ENCODE data around the gene CCDC187. TPM values are rescaled to one million over a fixed set of nuclear protein-coding genes. Genes with fewer than 3 reads are reported as not detected.

Gene CCDC187
- polyA plus RNA-seq, 1 donor: 0.06 TPM

DNA sequence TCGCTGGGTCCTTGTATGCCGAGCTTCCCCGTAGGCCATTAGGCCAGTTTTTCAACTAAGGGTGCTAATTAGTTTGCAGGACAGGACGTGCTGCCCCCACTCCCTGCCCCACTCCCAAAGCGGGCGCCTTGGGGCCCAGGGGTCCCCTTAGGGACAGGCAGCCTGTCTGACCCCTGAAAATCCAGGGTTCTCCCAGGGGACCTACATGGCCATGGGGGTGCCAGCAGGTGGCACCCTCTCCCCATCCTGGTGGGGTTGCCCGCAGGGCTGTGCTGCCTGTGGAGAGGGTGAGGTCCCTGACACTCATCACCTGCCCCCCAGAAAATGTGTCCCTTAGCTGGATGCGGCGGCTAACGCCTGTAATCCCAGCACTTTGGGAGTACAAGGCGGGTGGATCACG, 8.5 kb upstream of the CCDC187 start:
- DNase-seq (ENCODE audit: low read depth): no peak

DNA sequence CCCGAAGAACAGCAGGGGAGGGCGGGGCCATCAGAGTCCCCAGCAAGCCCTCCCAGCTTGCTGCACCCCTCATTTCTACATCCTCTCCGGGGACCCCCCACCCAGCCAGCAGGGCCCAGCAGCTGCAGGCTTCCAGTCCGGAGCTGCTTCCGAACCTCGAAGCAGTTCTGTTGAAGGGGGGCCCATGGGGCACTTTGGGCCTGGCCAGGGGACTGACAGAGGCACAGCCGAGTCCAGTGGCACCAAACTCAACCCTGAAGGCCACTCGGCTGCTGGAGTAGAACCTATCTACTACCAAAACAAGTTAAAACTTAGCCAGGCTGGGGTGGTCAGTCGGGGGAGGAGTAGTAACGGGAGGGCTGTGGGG, 8.1 kb upstream of the CCDC187 start:
- no peak for DNase-seq (ENCODE audit: low read depth)

DNA sequence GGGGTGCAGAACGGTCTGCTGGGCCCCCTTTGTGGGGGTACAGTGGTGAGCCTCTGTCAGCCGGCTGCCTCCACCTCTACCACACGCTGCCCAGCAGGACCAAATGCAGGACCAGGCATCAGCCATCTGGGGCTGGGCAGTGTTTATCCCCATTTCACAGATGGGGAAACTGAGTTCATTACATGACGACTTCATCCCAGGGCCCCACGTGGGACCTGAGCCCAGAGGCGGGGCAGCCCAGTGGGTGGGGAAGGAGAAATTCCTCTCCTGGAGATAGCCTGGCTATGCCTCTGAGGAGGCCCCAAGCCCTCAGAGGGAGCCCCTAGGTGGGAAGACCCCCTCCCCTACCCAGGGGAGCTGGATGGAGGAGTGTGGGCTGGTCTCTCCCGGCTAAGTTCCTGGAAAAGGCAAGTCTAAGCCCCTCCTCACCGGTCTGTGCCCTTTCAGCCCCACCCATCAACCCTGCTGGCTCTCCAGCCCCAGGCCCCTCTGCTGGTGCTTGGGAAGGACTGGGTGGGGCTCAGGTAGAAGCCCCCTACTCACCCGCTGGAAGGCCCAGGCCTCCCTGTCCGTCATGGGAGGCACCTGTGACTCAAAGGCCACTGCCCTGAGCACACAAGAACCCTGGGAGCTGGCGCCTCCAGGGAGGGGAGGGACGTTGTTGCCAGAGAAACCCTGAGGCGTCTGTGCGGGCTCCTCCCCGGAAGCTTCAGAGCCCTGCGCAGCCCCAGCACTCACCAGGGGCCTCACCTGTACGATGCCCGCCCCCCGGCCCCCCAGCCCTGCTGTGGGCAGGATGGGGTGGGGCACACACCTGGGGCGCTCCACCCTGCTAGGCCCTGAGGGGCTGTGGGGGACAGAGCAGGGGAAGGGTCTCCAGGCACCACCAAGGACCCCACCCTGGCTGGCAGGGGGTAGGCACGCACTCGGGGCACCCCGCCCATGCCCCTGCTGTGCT, 7.4 kb upstream of the CCDC187 start:
- DNase-seq (ENCODE audit: low read depth): no peak

- no peak for DNase-seq (ENCODE audit: low read depth)
Observed at GRCh38 chr9:136310273-136311030, 6.6 kb upstream of the CCDC187 start.

DNA sequence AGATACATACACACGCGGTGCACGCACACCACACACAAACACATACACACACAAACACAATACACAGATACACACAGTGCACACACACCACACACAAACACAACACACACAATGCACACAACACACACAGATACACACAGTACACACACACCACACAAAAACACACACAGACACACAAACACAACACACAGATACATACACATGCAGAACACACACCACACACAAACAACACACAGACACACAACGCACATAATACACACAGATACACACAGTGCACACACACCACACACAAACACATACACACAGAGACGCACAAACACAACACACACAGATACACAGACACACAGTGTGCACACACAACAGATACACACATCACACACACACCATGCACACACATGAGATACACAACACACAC, 5.9 kb upstream of the CCDC187 start:
- DNase-seq (ENCODE audit: low read depth): no peak

- DNase-seq (ENCODE audit: low read depth): no peak
Observed at GRCh38 chr9:136309101-136309801, 5.4 kb upstream of the CCDC187 start.

- DNase-seq (ENCODE audit: low read depth): no peak
Observed at GRCh38 chr9:136308702-136309053, 4.8 kb upstream of the CCDC187 start.

- no peak for DNase-seq (ENCODE audit: low read depth)
Observed at GRCh38 chr9:136308006-136308701, 4.3 kb upstream of the CCDC187 start.

- no peak for DNase-seq (ENCODE audit: low read depth)
Observed at GRCh38 chr9:136307215-136307750, 3.4 kb upstream of the CCDC187 start.

- no peak for DNase-seq (ENCODE audit: low read depth)
Observed at GRCh38 chr9:136306211-136307208, 2.6 kb upstream of the CCDC187 start.

- DNase-seq (ENCODE audit: low read depth): no peak
Observed at GRCh38 chr9:136305804-136306203, 1.9 kb upstream of the CCDC187 start.

DNA sequence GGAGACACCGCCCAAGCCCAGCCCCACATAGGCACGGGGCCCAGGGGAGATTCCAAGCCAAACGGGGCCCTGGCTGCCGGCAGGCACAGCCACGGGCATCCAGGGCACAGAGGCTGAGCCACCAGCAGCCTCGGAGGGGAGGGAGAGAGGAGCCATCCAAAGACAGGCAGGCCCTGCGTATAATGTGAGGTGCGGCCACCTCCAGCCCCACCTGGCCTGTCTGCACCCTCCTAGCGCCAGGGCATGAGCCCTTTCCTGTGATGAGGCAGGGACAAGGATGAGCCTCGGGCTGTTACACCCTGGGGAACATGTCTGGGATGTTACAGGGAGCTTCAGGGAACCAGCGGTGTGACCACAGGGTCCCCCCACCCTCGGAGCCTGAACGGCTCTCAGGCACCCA, 1.1 kb upstream of the CCDC187 start:
- DNase-seq (ENCODE audit: low read depth): no peak

- no peak for DNase-seq (ENCODE audit: low read depth)
Observed at GRCh38 chr9:136304456-136304855, 562 bp upstream of the CCDC187 start.

GRCh38 chr9:136303066-136303824, 649 bp downstream of the CCDC187 start:
- DNase-seq (ENCODE audit: low read depth): no peak

DNA sequence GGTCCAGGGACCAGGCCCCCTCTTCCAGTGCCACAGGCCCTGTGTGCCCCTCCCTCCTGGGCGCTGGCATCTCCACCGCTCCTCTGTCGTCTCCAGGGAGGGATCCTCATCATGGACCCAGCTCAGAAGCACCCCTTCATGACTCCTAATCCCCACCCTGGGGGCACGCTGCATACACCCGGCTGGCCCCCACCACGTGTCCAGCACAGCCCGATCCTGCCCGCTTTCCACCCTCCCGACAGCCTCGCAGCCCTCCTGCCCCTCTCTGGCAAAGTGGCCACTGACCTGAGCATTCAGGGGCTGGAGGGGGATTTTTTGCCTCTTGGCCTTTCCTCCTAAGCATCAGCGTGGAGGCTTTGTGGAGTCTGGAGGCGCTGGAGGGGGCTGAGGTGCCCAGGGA, 1.4 kb downstream of the CCDC187 start:
- DNase-seq (ENCODE audit: low read depth): no peak

DNA sequence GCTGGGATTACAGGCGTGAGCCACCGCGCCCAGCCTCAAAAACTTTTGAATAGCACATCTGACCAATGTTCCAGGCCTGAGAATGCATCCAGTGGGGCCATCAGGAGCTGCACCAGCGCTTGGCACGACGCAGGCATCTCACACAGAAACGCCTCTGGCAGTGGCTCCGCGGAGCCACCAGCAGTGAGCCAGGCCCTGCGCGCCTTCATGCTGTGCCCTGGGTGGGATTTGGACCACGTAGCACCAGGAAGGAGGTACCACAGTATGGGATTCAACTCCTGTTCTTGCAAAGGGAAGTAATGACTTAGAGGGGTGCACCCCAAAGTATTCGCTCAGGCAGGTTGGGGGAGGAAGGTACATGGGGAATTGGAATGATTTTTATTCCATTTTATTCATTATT, 3.0 kb downstream of the CCDC187 start:
- DNase-seq (ENCODE audit: low read depth): no peak

- no peak for DNase-seq (ENCODE audit: low read depth)
Observed at GRCh38 chr9:136300016-136300545, 3.8 kb downstream of the CCDC187 start.

GRCh38 chr9:136299541-136299940, 4.4 kb downstream of the CCDC187 start:
- DNase-seq (ENCODE audit: low read depth): no peak

GRCh38 chr9:136299116-136299515, 4.8 kb downstream of the CCDC187 start:
- DNase-seq (ENCODE audit: low read depth): no peak
